Measurements from ENCODE around the gene ASS1. TPM values are rescaled to one million over a fixed set of nuclear protein-coding genes. Genes with fewer than 3 reads are reported as not detected.

Gene ASS1
- total RNA-seq, 3 donors from 2014 or later (not counting 1 experiment from before 2014, with no cell fraction given) = 1.3 TPM; not detected in 2

DNA sequence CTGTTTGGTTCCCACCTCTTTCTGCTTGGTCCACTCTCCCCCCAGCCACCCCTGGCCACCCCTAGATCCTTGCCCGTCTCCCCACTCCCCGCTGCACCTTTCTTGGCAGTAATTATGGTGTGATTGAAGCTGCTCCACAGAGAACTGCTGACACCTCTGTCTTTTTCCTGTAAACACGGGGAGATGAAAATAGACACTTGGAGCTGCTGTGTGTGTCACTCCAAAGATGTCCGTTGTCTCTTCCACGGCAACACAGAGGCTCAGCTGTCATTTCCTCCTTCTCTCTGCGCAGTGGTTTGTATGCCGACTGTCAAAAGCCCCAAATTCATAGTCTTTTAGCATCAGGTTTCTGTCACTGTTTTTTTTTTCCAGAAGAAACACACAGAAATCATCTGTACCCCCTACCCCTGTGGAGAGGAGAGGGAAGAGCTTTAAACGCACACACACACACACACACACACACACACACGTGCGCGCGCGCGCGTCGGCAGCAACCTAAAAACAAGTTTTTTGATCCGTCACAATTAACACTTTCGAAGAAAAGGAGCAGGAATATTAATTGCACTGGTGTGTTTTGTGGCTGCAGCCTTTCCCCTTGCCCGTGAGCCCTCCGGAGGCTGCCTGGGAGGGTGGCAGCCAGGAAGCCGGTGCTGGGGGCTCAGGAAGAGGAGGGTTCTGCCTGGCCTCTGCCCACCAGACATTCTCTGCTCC is 39.8 kb downstream of the ASS1 start:
- no peaks in the 10 kb centered on the region for H3K9me3 Mint-ChIP-seq
- H3K36me3 ChIP-seq (ENCODE audit: control insufficient read depth, insufficient read depth, low read length) = no peaks in the 10 kb centered on the region
- no peaks in the 10 kb centered on the region for H3K9me3 ChIP-seq (ENCODE audit: control insufficient read depth, insufficient read depth, low read length)
- no peak overlapping the region for H3K4me3 Mint-ChIP-seq
- H3K4me1 ChIP-seq (ENCODE audit: control insufficient read depth, insufficient read depth, low read length) = no peaks in the 10 kb centered on the region
- intact Hi-C loops (cut with micrococcal nuclease) = no loop called here
- no peaks in the 10 kb centered on the region for H3K36me3 Mint-ChIP-seq
- H3K27me3 ChIP-seq (ENCODE audit: control insufficient read depth, insufficient read depth, low read length) = peaks cover 2% of the 10 kb centered on the region
- DNase-seq (no peak), ATAC-seq (no peak)
- no peaks in the 10 kb centered on the region for H3K4me1 Mint-ChIP-seq
- TF ChIP-seq, protein P1, sequence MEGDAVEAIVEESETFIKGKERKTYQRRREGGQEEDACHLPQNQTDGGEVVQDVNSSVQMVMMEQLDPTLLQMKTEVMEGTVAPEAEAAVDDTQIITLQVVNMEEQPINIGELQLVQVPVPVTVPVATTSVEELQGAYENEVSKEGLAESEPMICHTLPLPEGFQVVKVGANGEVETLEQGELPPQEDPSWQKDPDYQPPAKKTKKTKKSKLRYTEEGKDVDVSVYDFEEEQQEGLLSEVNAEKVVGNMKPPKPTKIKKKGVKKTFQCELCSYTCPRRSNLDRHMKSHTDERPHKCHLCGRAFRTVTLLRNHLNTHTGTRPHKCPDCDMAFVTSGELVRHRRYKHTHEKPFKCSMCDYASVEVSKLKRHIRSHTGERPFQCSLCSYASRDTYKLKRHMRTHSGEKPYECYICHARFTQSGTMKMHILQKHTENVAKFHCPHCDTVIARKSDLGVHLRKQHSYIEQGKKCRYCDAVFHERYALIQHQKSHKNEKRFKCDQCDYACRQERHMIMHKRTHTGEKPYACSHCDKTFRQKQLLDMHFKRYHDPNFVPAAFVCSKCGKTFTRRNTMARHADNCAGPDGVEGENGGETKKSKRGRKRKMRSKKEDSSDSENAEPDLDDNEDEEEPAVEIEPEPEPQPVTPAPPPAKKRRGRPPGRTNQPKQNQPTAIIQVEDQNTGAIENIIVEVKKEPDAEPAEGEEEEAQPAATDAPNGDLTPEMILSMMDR (IDR thresholded peaks at IDR 0.05) = no peak
- H3K4me3 ChIP-seq (ENCODE audit: low read length) = no peak overlapping the region
- no peak overlapping the region for H3K27ac ChIP-seq (ENCODE audit: low read length)
- 61% methylated on average over 15 of the region's 21 CpGs for WGBS (ENCODE audit: insufficient coverage)
- peaks cover 20 to 22% of the 10 kb centered on the region in 2 donors for H3K27me3 Mint-ChIP-seq (ENCODE audit: low read depth in 2 of 2)
- no peak overlapping the region for H3K27ac Mint-ChIP-seq

DNA sequence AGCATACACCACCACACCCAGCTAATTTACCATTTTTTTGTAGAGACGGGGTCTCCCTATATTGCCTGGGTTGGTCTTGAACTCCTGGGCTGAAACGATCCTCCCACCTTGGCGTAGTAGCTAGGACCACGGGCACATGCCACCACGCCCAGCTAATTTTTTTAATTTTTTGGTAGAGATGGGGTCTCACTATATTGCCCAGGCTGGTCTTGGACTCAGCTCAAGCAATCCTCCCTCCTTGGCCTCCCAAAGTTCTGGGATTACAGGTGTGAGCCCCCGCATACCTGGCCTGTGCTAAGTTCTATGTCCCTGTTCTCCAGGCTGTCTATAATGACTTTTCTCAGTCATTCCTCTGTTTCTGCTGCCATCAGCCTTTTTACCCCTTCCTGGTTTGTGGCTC is 41.3 kb downstream of the ASS1 start:
- H3K4me1 ChIP-seq (ENCODE audit: control insufficient read depth, insufficient read depth, low read length) = no peaks in the 10 kb centered on the region
- no peak for ATAC-seq
- Mint-ChIP-seq H3K27me3 (ENCODE audit: low read depth in 2 of 2) (peaks cover 20 to 22% of the 10 kb centered on the region in 2 donors), H3K9me3 (no peaks in the 10 kb centered on the region), H3K27ac (no peak overlapping the region), H3K4me3 (no peak overlapping the region), H3K36me3 (no peaks in the 10 kb centered on the region), H3K4me1 (no peaks in the 10 kb centered on the region)
- TF ChIP-seq, protein P1 (IDR thresholded peaks at IDR 0.05) = no peak
- no peaks in the 10 kb centered on the region for H3K9me3 ChIP-seq (ENCODE audit: control insufficient read depth, insufficient read depth, low read length)
- WGBS (ENCODE audit: insufficient coverage) = 92% methylated on average over 6 of the region's 6 CpGs
- no peaks in the 10 kb centered on the region for H3K36me3 ChIP-seq (ENCODE audit: control insufficient read depth, insufficient read depth, low read length)
- intact Hi-C loops (cut with micrococcal nuclease) = no loop called here
- no peak for DNase-seq
- peaks cover 2% of the 10 kb centered on the region for H3K27me3 ChIP-seq (ENCODE audit: control insufficient read depth, insufficient read depth, low read length)
- no peak overlapping the region for H3K4me3 ChIP-seq (ENCODE audit: low read length)
- no peak overlapping the region for H3K27ac ChIP-seq (ENCODE audit: low read length)

DNA sequence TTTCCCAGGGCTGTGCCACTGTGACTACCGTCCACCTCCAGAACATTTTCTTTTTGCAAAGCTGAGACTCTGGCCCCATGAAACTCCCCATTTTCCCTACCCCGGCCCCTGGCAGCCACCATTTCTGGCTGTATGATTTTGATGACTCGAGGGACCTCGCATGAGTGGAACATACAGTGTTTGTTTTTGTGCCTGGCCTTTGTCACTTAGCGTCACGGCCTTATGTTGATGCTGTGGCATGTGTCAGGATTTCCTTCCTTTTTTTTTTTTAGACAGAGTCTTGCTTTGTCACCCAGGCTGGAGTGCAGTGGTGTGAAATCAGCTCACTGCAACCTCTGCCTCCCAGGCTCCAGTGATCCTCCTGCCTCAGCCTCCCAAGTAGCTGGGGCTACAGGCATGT is 42.7 kb downstream of the ASS1 start:
- ATAC-seq (no peak), DNase-seq (no peak)
- Histone ChIP-seq H3K27me3 (ENCODE audit: control insufficient read depth, insufficient read depth, low read length) (peaks cover 2% of the 10 kb centered on the region), H3K27ac (ENCODE audit: low read length) (no peak overlapping the region), H3K9me3 (ENCODE audit: control insufficient read depth, insufficient read depth, low read length) (no peaks in the 10 kb centered on the region), H3K4me1 (ENCODE audit: control insufficient read depth, insufficient read depth, low read length) (no peaks in the 10 kb centered on the region), H3K36me3 (ENCODE audit: control insufficient read depth, insufficient read depth, low read length) (no peaks in the 10 kb centered on the region), H3K4me3 (ENCODE audit: low read length) (no peak overlapping the region)
- Mint-ChIP-seq H3K36me3 (no peaks in the 10 kb centered on the region), H3K9me3 (no peaks in the 10 kb centered on the region), H3K4me3 (no peak overlapping the region), H3K27ac (no peak overlapping the region), H3K4me1 (no peaks in the 10 kb centered on the region), H3K27me3 (ENCODE audit: low read depth in 2 of 2) (peaks cover 17 to 19% of the 10 kb centered on the region in 2 donors)
- 56% methylated on average over 6 of the region's 6 CpGs for WGBS (ENCODE audit: insufficient coverage)
- intact Hi-C loops (cut with micrococcal nuclease) = no loop called here
- TF ChIP-seq, protein P1 (IDR thresholded peaks at IDR 0.05) = no peak
